Mesothelial cell of epicardium (in vitro differentiated cells): ENCODE data around the gene MAN2B2. TPM values are rescaled to one million over a fixed set of nuclear protein-coding genes. Genes with fewer than 3 reads are reported as not detected.
A peak's percentile ranks its signal among the peaks of the same experiment; 100 is the strongest.

Source experiments
- DNase-seq, 2 experiments: peaks; one replicate each; pipeline ENCODE4 v3.0.0; 2021; ENCODE audit warnings: low spot score in 2 of 2; ENCODE audit not compliant: unreplicated experiment in 2 of 2
- H3K27ac Mint-ChIP-seq: 2 replicates; pipeline ENCODE4 v1.8.0; 2021; ENCODE audit warnings: mixed read lengths
- H3K27me3 Mint-ChIP-seq: 2 replicates; pipeline ENCODE4 v1.8.0; 2021; ENCODE audit warnings: low read depth, mixed read lengths
- H3K36me3 Mint-ChIP-seq: 2 replicates; pipeline ENCODE4 v1.8.0; 2021; ENCODE audit warnings: mixed read lengths
- H3K4me1 Mint-ChIP-seq: 2 replicates; pipeline ENCODE4 v1.8.0; 2021; ENCODE audit warnings: mixed read lengths
- H3K4me3 Mint-ChIP-seq: 2 replicates; pipeline ENCODE4 v1.8.0; 2021; ENCODE audit warnings: mild to moderate bottlenecking, moderate library complexity, mixed read lengths
- H3K9me3 Mint-ChIP-seq: 2 replicates; pipeline ENCODE4 v1.8.0; 2021; ENCODE audit warnings: mixed read lengths
- total RNA-seq: library from RNA; stranded (reverse); gene quantifications from 3 replicates; pipeline ENCODE4 v1.2.1, GENCODE V29; 2021
- TF ChIP-seq, protein P1 (sequence below): fragments of 200-600 bp; sonication (generic); IDR thresholded peaks from one replicate; pipeline ENCODE4 v1.5.0; 2021; ENCODE audit warnings: antibody characterized with exemption; ENCODE audit not compliant: unreplicated experiment

MAN2B2 gene
- total RNA-seq, 1 donor from 2014 or later: 24.0 TPM

DNA sequence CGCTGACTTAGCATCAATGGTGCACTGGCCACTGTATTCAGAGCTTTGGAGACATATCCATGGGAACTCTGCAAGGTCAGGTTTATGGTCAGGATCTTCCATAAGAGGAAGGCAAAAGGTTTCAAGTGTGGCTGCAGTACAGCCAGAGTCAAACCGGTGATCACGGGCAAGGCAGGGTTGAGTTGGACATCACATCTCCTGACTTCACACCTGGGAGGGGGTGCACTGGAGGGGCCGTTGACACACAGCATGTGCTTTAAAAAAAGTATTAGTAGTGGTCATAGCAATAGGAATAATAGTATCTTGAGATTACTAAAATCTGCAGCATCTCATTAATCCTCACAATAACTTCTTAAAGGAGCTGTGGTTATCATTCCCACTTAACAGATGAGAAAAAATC, 28.9 kb upstream of the MAN2B2 start:
- no peaks in the 10 kb centered on the region for H3K36me3 Mint-ChIP-seq
- TF ChIP-seq, protein P1, sequence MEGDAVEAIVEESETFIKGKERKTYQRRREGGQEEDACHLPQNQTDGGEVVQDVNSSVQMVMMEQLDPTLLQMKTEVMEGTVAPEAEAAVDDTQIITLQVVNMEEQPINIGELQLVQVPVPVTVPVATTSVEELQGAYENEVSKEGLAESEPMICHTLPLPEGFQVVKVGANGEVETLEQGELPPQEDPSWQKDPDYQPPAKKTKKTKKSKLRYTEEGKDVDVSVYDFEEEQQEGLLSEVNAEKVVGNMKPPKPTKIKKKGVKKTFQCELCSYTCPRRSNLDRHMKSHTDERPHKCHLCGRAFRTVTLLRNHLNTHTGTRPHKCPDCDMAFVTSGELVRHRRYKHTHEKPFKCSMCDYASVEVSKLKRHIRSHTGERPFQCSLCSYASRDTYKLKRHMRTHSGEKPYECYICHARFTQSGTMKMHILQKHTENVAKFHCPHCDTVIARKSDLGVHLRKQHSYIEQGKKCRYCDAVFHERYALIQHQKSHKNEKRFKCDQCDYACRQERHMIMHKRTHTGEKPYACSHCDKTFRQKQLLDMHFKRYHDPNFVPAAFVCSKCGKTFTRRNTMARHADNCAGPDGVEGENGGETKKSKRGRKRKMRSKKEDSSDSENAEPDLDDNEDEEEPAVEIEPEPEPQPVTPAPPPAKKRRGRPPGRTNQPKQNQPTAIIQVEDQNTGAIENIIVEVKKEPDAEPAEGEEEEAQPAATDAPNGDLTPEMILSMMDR: no peak
- H3K4me3 Mint-ChIP-seq: no peak overlapping the region
- no peak for DNase-seq
- H3K4me1 Mint-ChIP-seq: no peaks in the 10 kb centered on the region
- H3K9me3 Mint-ChIP-seq: no peaks in the 10 kb centered on the region
- no peak overlapping the region for H3K27ac Mint-ChIP-seq
- H3K27me3 Mint-ChIP-seq: peaks cover 51% of the 10 kb centered on the region

DNA sequence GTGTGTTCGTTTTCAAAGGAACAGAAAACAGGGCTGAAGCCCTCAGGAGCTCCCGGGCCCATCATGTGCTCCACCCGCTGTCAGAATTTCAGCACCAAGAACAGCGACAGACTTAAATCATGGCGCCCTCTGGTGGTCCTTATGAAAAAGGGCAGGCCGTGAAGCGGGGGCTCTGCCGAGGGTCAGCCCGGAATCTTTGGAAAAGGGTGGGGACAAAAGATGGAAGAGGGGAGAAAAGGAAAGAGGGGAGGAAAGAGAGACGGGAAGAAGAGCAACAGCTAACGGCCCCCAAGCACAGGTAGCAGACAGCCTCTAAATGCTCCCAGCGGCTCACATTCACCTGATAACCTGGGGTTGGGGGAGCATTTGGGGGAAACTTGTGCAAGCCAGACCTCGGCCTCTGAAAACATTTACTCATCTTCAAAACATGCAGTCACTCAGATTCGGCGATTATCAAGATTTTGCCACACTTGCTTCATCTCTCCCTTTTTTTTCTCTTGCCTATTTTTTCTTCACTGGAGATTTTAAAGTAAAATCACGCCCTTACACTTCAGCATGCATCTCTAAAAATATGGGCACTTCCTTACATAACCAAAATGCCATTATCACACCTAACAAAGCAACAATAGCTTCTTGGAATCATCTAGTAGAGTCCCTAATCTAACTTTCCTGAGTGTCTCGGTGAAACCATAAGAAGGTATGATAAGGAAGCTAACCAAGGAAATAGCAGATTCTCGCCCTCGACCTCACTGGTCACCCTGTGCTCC, 28.1 kb upstream of the MAN2B2 start:
- peak in 1 of 2 experiments; percentile 67 for DNase-seq
- Mint-ChIP-seq H3K27ac (no peak overlapping the region), H3K36me3 (no peaks in the 10 kb centered on the region), H3K27me3 (peaks cover 57% of the 10 kb centered on the region), H3K4me1 (no peaks in the 10 kb centered on the region), H3K9me3 (no peaks in the 10 kb centered on the region), H3K4me3 (no peak overlapping the region)
- TF ChIP-seq, protein P1: peak; percentile 91

DNA sequence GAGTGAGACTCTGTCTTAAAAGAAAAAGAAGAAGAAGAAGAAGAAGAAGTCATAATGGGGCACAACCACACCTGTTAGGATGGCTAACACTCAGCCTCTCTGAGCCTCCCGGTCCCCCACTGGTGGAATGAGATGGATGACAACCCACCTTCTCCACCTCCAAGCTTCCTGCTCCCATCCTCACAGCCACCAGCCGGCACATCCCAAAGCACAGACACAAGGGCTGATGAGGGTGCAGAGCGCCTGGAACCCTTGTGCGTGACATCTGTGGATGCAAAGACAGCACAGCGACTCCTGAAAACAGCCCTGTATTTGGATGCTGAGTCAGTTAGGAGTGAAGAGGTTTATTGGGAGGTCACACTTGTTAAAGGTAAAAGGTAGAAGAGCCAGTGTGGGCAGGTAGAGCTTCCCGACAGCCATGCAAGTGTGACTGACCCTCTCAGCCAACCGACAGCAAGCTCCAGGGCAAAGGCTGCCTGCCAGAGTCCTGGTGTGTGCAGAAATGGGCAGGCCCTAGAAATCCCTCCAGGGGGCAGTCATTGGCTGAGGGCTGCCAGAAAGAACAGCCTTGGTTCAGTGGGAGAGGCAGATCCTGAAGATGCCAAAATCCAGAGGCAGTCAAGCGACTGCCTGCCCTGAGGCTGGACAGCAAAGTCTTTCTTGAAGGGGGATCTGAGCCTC, 26.6 kb upstream of the MAN2B2 start:
- no peak overlapping the region for H3K27ac Mint-ChIP-seq
- no peaks in the 10 kb centered on the region for H3K4me1 Mint-ChIP-seq
- no peaks in the 10 kb centered on the region for H3K9me3 Mint-ChIP-seq
- H3K4me3 Mint-ChIP-seq: no peak overlapping the region
- H3K36me3 Mint-ChIP-seq: no peaks in the 10 kb centered on the region
- DNase-seq: no peak
- H3K27me3 Mint-ChIP-seq: peaks cover 66% of the 10 kb centered on the region
- TF ChIP-seq, protein P1: no peak

DNA sequence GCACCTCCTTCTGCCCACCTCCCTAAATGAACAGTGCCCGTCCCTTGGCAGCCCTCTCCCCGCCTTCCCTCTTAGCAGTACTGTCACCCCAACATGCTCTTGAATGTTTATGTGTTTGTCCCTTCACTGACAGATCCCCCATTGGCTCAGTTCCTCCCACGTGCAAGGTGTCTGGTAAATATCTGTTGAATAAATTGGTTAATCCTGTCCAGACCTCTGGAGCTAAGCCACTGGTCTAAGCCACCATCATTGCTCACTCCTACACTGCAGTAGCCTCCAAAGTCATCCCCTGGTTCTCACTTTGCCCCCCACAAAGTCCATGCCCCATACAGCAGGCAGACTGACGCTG, 26.1 kb upstream of the MAN2B2 start:
- no peak overlapping the region for H3K4me3 Mint-ChIP-seq
- H3K27ac Mint-ChIP-seq: no peak overlapping the region
- no peaks in the 10 kb centered on the region for H3K9me3 Mint-ChIP-seq
- H3K27me3 Mint-ChIP-seq: peaks cover 72% of the 10 kb centered on the region
- no peaks in the 10 kb centered on the region for H3K36me3 Mint-ChIP-seq
- TF ChIP-seq, protein P1: no peak
- DNase-seq: no peak
- no peaks in the 10 kb centered on the region for H3K4me1 Mint-ChIP-seq

DNA sequence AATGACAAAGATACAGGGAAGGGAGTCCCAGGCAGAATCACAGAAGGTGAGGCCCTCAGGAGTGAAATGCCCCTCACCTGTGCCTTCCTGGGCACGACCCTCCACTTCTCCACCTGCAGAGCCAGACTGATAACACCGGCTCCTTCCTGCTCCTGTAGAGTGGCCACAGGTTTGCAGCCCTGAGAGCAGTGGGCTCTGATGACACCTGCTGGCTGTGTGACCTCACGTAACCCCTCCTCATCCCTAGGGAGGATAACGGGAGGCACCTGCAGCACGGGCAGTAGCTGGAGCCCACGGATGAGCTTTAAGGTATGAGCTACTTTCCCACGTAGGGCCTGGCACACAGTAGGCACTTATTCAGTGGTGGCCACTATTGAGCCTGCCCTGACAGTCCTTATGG, 25.5 kb upstream of the MAN2B2 start:
- Mint-ChIP-seq H3K9me3 (no peaks in the 10 kb centered on the region), H3K4me1 (no peaks in the 10 kb centered on the region), H3K27me3 (peaks cover 76% of the 10 kb centered on the region), H3K27ac (no peak overlapping the region), H3K36me3 (no peaks in the 10 kb centered on the region), H3K4me3 (no peak overlapping the region)
- TF ChIP-seq, protein P1: no peak
- DNase-seq: no peak
